GM23248 (cell line): ENCODE data around the gene C16orf95. TPM values are rescaled to one million over a fixed set of nuclear protein-coding genes. Genes with fewer than 3 reads are reported as not detected.
A peak's percentile ranks its signal among the peaks of the same experiment; 100 is the strongest.

ENCODE experiments used
- DNase-seq: peaks from one replicate; pipeline ENCODE4 v3.0.0-alpha.2; 2015
- H2AFZ ChIP-seq: fragments of 200-600 bp; sonication (generic); 2 replicates; pipeline ENCODE4 v1.6.1; 2016; ENCODE audit warnings: antibody characterized with exemption
- H3F3A ChIP-seq: fragments of 200-600 bp; sonication (generic); 2 replicates; pipeline ENCODE4 v1.6.1; 2016; ENCODE audit warnings: mild to moderate bottlenecking, antibody characterized with exemption, mixed run types; ENCODE audit not compliant: insufficient read depth
- H3K27ac ChIP-seq: fragments of 200-600 bp; sonication (generic); 2 replicates; pipeline ENCODE4 v1.5.1; 2016; ENCODE audit warnings: mild to moderate bottlenecking
- H3K27me3 ChIP-seq: fragments of 200-600 bp; sonication (generic); replicated peaks from 2 replicates; pipeline ENCODE4 v1.6.1; 2016; ENCODE audit warnings: mild to moderate bottlenecking; ENCODE audit not compliant: insufficient read depth
- H3K36me3 ChIP-seq: fragments of 200-600 bp; sonication (generic); 2 replicates; pipeline ENCODE4 v1.6.1; 2016; ENCODE audit warnings: low read depth, mild to moderate bottlenecking
- H3K4me1 ChIP-seq: fragments of 200-600 bp; sonication (generic); 2 replicates; pipeline ENCODE4 v1.6.1; 2016; ENCODE audit warnings: mild to moderate bottlenecking; ENCODE audit not compliant: insufficient read depth
- H3K4me2 ChIP-seq: fragments of 200-600 bp; sonication (generic); one replicate; pipeline ENCODE4 v1.6.1; 2016; ENCODE audit warnings: mild to moderate bottlenecking; ENCODE audit not compliant: unreplicated experiment
- H3K4me3 ChIP-seq: fragments of 200-600 bp; sonication (generic); 2 replicates; pipeline ENCODE4 v1.5.1; 2016; ENCODE audit warnings: mild to moderate bottlenecking
- H3K79me2 ChIP-seq: fragments of 200-600 bp; sonication (generic); 2 replicates; pipeline ENCODE4 v1.6.1; 2016; ENCODE audit warnings: mild to moderate bottlenecking; ENCODE audit not compliant: insufficient read depth
- H3K9ac ChIP-seq: fragments of 200-600 bp; sonication (generic); 2 replicates; pipeline ENCODE4 v1.6.1; 2016; ENCODE audit warnings: mild to moderate bottlenecking
- H3K9me2 ChIP-seq: fragments of 200-600 bp; sonication (generic); 2 replicates; pipeline ENCODE4 v1.6.1; 2016; ENCODE audit warnings: mixed run types, mild to moderate bottlenecking, moderate library complexity; ENCODE audit not compliant: insufficient read depth
- H3K9me3 ChIP-seq: fragments of 200-600 bp; sonication (generic); one replicate; pipeline ENCODE4 v1.6.1; 2017; ENCODE audit warnings: low read depth
- H4K20me1 ChIP-seq: fragments of 200-600 bp; sonication (generic); 2 replicates; pipeline ENCODE4 v1.6.0; 2016; ENCODE audit not compliant: insufficient read depth
- EZH2 ChIP-seq: fragments of 200-600 bp; sonication (generic); IDR thresholded peaks from 2 replicates; pipeline ENCODE4 v1.6.1; 2018; ENCODE audit warnings: antibody characterized with exemption, mild to moderate bottlenecking; ENCODE audit not compliant: insufficient read depth, poor library complexity, severe bottlenecking
- EZH2phosphoT487 ChIP-seq: fragments of 200-600 bp; sonication (generic); IDR thresholded peaks from 2 replicates; pipeline ENCODE4 v1.6.1; 2018; ENCODE audit warnings: antibody characterized with exemption, moderate library complexity, mild to moderate bottlenecking, low read depth; ENCODE audit not compliant: insufficient read depth
- WGBS, 2 experiments: methylation state at CpG; one replicate each; pipeline ENCODE4 v1.1.6; 2015 to 2017; ENCODE audit warnings: low lambda C conversion rate in 2 of 2, low coverage in 1 of 2; ENCODE audit errors: missing lambda C conversion rate in 2 of 2; 5-methylcytosine and 5-hydroxymethylcytosine counted together
- in situ Hi-C: fragments of 300-500 bp; cut with MboI; formaldehyde crosslinking; loops from 2 replicates; pipeline ENCODE4 v1.15.0; 2020
- polyA plus RNA-seq: library from polyadenylated mRNA; unstranded; fragments of >200 nt; fragmentation: Nextera tagmentation; extraction: Ambion mirVana; gene quantifications from 2 replicates; pipeline ENCODE4 v1.2.1, GENCODE V29; 2016
- total RNA-seq: library from RNA; depleted of rRNA; stranded (reverse); fragments of >200 nt; shearing (Covaris generic); gene quantifications from 2 replicates; pipeline ENCODE4 v1.2.3, GENCODE V29; 2014

The C16orf95 gene
- total and polyA plus RNA-seq, 2 experiments from 2014 or later = 5.1 to 9.2 TPM

- no peak for TF ChIP-seq EZH2
- no peak for TF ChIP-seq EZH2phosphoT487
- Histone ChIP-seq H3K27me3 (no peaks in the 10 kb centered on the region), H3K4me1 (peaks cover 7% of the 10 kb centered on the region; the same call in 1 of the 2 replicates), H3K4me3 (peak overlapping the region; percentile 95), H3K4me2 (peak overlapping the region; percentile 99), H3K36me3 (no peaks in the 10 kb centered on the region), H4K20me1 (no peaks in the 10 kb centered on the region), H3F3A (peaks cover 6% of the 10 kb centered on the region; the same call in 1 of the 2 replicates), H3K9ac (peak overlapping the region; percentile 98), H2AFZ (peak overlapping the region; percentile 94), H3K9me2 (no peaks in the 10 kb centered on the region), H3K9me3 (no peaks in the 10 kb centered on the region), H3K27ac (peak overlapping the region; percentile 88), H3K79me2 (peaks cover 20% of the 10 kb centered on the region)
- in situ Hi-C loops = no loop called here
- peak; percentile 91 for DNase-seq
- WGBS, 2 experiments = 6 to 7% methylated on average over 28 of the region's 28 CpGs
Measured at GRCh38 chr16:87317750-87318644, 805 bp upstream of the C16orf95 start.

- WGBS, 2 experiments = 87 to 90% methylated on average over 4 of the region's 4 CpGs
- peak overlapping the region; percentile 88 for H3K27ac ChIP-seq
- in situ Hi-C loops = no loop called here
Measured at GRCh38 chr16:87316450-87316922, 706 bp downstream of the C16orf95 start.

GRCh38 chr16:87314990-87315420 is 2.2 kb downstream of the C16orf95 start:
- Histone ChIP-seq H3K79me2 (peaks cover 20% of the 10 kb centered on the region), H3K4me3 (no peak overlapping the region), H3K4me1 (peaks cover 7% of the 10 kb centered on the region; the same call in 1 of the 2 replicates), H4K20me1 (no peaks in the 10 kb centered on the region), H3K27me3 (no peaks in the 10 kb centered on the region), H3K9me2 (no peaks in the 10 kb centered on the region), H3K36me3 (no peaks in the 10 kb centered on the region), H3K4me2 (no peak overlapping the region), H3K9me3 (no peaks in the 10 kb centered on the region), H3F3A (peaks cover 6% of the 10 kb centered on the region; the same call in 1 of the 2 replicates), H3K27ac (no peak overlapping the region), H3K9ac (no peak overlapping the region), H2AFZ (no peak overlapping the region)
- no peak for DNase-seq
- in situ Hi-C loops = no loop called here
- TF ChIP-seq EZH2phosphoT487 = no peak
- no peak for TF ChIP-seq EZH2
- 88 to 90% methylated on average over 10 of the region's 10 CpGs for WGBS, 2 experiments

More at GRCh38 chr16:87316450-87316922, 706 bp downstream of the C16orf95 start:
- peaks cover 6% of the 10 kb centered on the region; the same call in 1 of the 2 replicates for H3F3A ChIP-seq
- H3K9me2 ChIP-seq = no peaks in the 10 kb centered on the region
- peaks cover 20% of the 10 kb centered on the region for H3K79me2 ChIP-seq
- H2AFZ ChIP-seq = peak overlapping the region; percentile 94
- peaks cover 7% of the 10 kb centered on the region; the same call in 1 of the 2 replicates for H3K4me1 ChIP-seq
- DNase-seq = no peak
- TF ChIP-seq EZH2 (no peak), EZH2phosphoT487 (no peak)
- H3K9me3 ChIP-seq = no peaks in the 10 kb centered on the region
- peak overlapping the region; percentile 98 for H3K9ac ChIP-seq
- no peaks in the 10 kb centered on the region for H4K20me1 ChIP-seq
- peak overlapping the region; percentile 99 for H3K4me2 ChIP-seq
- no peaks in the 10 kb centered on the region for H3K36me3 ChIP-seq
- H3K4me3 ChIP-seq = peak overlapping the region; percentile 95
- no peaks in the 10 kb centered on the region for H3K27me3 ChIP-seq

- 86 to 88% methylated on average over 7 of the region's 7 CpGs for WGBS, 2 experiments
- Histone ChIP-seq H3K9ac (no peak overlapping the region), H3K27ac (no peak overlapping the region), H3K27me3 (no peaks in the 10 kb centered on the region), H3F3A (peaks cover 6% of the 10 kb centered on the region; the same call in 1 of the 2 replicates), H4K20me1 (no peaks in the 10 kb centered on the region), H3K4me3 (no peak overlapping the region), H2AFZ (no peak overlapping the region), H3K9me3 (no peaks in the 10 kb centered on the region), H3K79me2 (no peaks in the 10 kb centered on the region), H3K4me1 (no peaks in the 10 kb centered on the region), H3K36me3 (no peaks in the 10 kb centered on the region), H3K9me2 (no peaks in the 10 kb centered on the region), H3K4me2 (no peak overlapping the region)
- no peak for DNase-seq
- TF ChIP-seq EZH2 = no peak
- in situ Hi-C loops = no loop called here
Measured at GRCh38 chr16:87312008-87312407, 5.2 kb downstream of the C16orf95 start.
